KOPT-K1 (cell line): ENCODE data around the gene NFKBIA.
"Not testable (repeated sequence)": the region's sequence is repeated elsewhere in the genome, so short reads cannot be mapped to it uniquely, and the experiment has no call there.

Experiments
- H3K27ac ChIP-seq: fragments of 200-600 bp; sonication (generic); 2 replicates; pipeline ENCODE4 v1.5.1; 2016; ENCODE audit warnings: antibody characterized with exemption, mild to moderate bottlenecking, low read depth, low read length; ENCODE audit not compliant: poor library complexity, severe bottlenecking
- H3K36me3 ChIP-seq: fragments of 200-600 bp; sonication (generic); 2 replicates; pipeline ENCODE4 v1.5.1; 2017; ENCODE audit warnings: antibody characterized with exemption, mild to moderate bottlenecking, low read length, moderate library complexity; ENCODE audit not compliant: insufficient read depth
- H3K9me3 ChIP-seq: fragments of 200-600 bp; sonication (generic); 2 replicates; pipeline ENCODE4 v1.5.1; 2017; ENCODE audit warnings: antibody characterized with exemption, low read length, mild to moderate bottlenecking; ENCODE audit not compliant: insufficient read depth, poor library complexity, severe bottlenecking

NFKBIA gene

GRCh38 chr14:35370969-35371368, 33.6 kb downstream of the NFKBIA start:
- Histone ChIP-seq H3K9me3 (peaks cover 9% of the 10 kb centered on the region), H3K36me3 (no peaks in the 10 kb centered on the region), H3K27ac (no peak overlapping the region)

- Histone ChIP-seq H3K9me3 (peaks cover 9% of the 10 kb centered on the region), H3K27ac (peak overlapping the region; percentile 16), H3K36me3 (no peaks in the 10 kb centered on the region)
Measured at GRCh38 chr14:35369701-35370191, 34.8 kb downstream of the NFKBIA start.

- Histone ChIP-seq H3K27ac (peak overlapping the region; percentile 97), H3K9me3 (peaks cover 9% of the 10 kb centered on the region), H3K36me3 (no peaks in the 10 kb centered on the region)
Measured at GRCh38 chr14:35368583-35369392, 35.8 kb downstream of the NFKBIA start.

GRCh38 chr14:35368139-35368460, 36.4 kb downstream of the NFKBIA start:
- Histone ChIP-seq H3K36me3 (no peaks in the 10 kb centered on the region), H3K27ac (peak overlapping the region; percentile 97), H3K9me3 (peaks cover 9% of the 10 kb centered on the region)

GRCh38 chr14:35367056-35367372, 37.5 kb downstream of the NFKBIA start:
- Histone ChIP-seq H3K27ac (peak overlapping the region; percentile 97), H3K9me3 (peaks cover 9% of the 10 kb centered on the region), H3K36me3 (no peaks in the 10 kb centered on the region)

- peak overlapping the region; percentile 97 for H3K27ac ChIP-seq
Measured at GRCh38 chr14:35366521-35366976, 38.0 kb downstream of the NFKBIA start.

GRCh38 chr14:35366056-35366451, 38.5 kb downstream of the NFKBIA start:
- Histone ChIP-seq H3K36me3 (no peaks in the 10 kb centered on the region), H3K27ac (peak overlapping the region; percentile 97), H3K9me3 (peaks cover 5% of the 10 kb centered on the region)

More at GRCh38 chr14:35366521-35366976, 38.0 kb downstream of the NFKBIA start:
- Histone ChIP-seq H3K36me3 (no peaks in the 10 kb centered on the region), H3K9me3 (peaks cover 9% of the 10 kb centered on the region)

- Histone ChIP-seq H3K27ac (peak overlapping the region; percentile 97), H3K9me3 (no peaks in the 10 kb centered on the region), H3K36me3 (no peaks in the 10 kb centered on the region)
Measured at GRCh38 chr14:35365130-35366055, 39.2 kb downstream of the NFKBIA start.

GRCh38 chr14:35362911-35363374, 41.6 kb downstream of the NFKBIA start:
- H3K9me3 ChIP-seq = no peaks in the 10 kb centered on the region
- H3K36me3 ChIP-seq = no peaks in the 10 kb centered on the region
- no peak overlapping the region for H3K27ac ChIP-seq

GRCh38 chr14:35362450-35362849, 42.1 kb downstream of the NFKBIA start:
- Histone ChIP-seq H3K36me3 (no peaks in the 10 kb centered on the region), H3K27ac (no peak overlapping the region), H3K9me3 (no peaks in the 10 kb centered on the region)

GRCh38 chr14:35361141-35361480, 43.4 kb downstream of the NFKBIA start:
- Histone ChIP-seq H3K36me3 (no peaks in the 10 kb centered on the region), H3K9me3 (no peaks in the 10 kb centered on the region), H3K27ac (no peak overlapping the region)

- not testable (repeated sequence) for H3K27ac ChIP-seq, H3K9me3 ChIP-seq
Measured at GRCh38 chr14:35359655-35360054, 44.9 kb downstream of the NFKBIA start.

GRCh38 chr14:35355981-35356841, 48.3 kb downstream of the NFKBIA start:
- Histone ChIP-seq H3K9me3 (no peaks in the 10 kb centered on the region), H3K27ac (no peak overlapping the region), H3K36me3 (no peaks in the 10 kb centered on the region)

More at GRCh38 chr14:35359655-35360054, 44.9 kb downstream of the NFKBIA start:
- H3K36me3 ChIP-seq = not testable (repeated sequence)

GRCh38 chr14:35355235-35355634, 49.3 kb downstream of the NFKBIA start:
- H3K9me3 ChIP-seq, H3K36me3 ChIP-seq, H3K27ac ChIP-seq: not testable (repeated sequence)
